Osteoblast (primary cell): ENCODE results near the gene PDLIM5. TPM values are rescaled to one million over a fixed set of nuclear protein-coding genes. Genes with fewer than 3 reads are reported as not detected.

Experiments used
- DNase-seq: peaks from one replicate; pipeline ENCODE4 v3.0.0; 2011; ENCODE audit warnings: low spot score, mixed read lengths; ENCODE audit not compliant: insufficient read length; ENCODE audit errors: missing footprints
- H2AFZ ChIP-seq: 2 replicates; pipeline ENCODE4 v1.6.0; 2011; ENCODE audit warnings: mild to moderate bottlenecking, low read length
- H3K27ac ChIP-seq: 2 replicates; pipeline ENCODE4 v1.5.1; 2011; ENCODE audit warnings: mild to moderate bottlenecking, low read depth, low read length, moderate library complexity
- H3K27me3 ChIP-seq: 2 replicates; pipeline ENCODE4 v1.6.0; 2012; ENCODE audit warnings: mild to moderate bottlenecking, control low read depth, inconsistent platforms, low read length, moderate library complexity; ENCODE audit not compliant: insufficient read depth
- H3K36me3 ChIP-seq: 2 replicates; pipeline ENCODE4 v1.5.1; 2011; ENCODE audit warnings: mild to moderate bottlenecking, low read length, control low read depth, moderate library complexity; ENCODE audit not compliant: insufficient read depth
- H3K4me1 ChIP-seq: 2 replicates; pipeline ENCODE4 v1.5.1; 2011; ENCODE audit warnings: mild to moderate bottlenecking, low read length, control low read depth, moderate library complexity; ENCODE audit not compliant: insufficient read depth
- H3K4me2 ChIP-seq: 2 replicates; pipeline ENCODE4 v1.6.0; 2011; ENCODE audit warnings: mild to moderate bottlenecking, low read length; ENCODE audit not compliant: insufficient read depth
- H3K4me3 ChIP-seq: fragments of 200-600 bp; sonication (generic); 3 replicates; pipeline ENCODE4 v1.5.1; 2012; ENCODE audit warnings: mild to moderate bottlenecking, low read length, inconsistent platforms; ENCODE audit not compliant: insufficient read depth
- H3K79me2 ChIP-seq: 2 replicates; pipeline ENCODE4 v1.6.0; 2012; ENCODE audit warnings: mild to moderate bottlenecking, low read length, control low read depth, inconsistent platforms; ENCODE audit not compliant: insufficient read depth
- H3K9me3 ChIP-seq: 2 replicates; pipeline ENCODE4 v1.5.1; 2011; ENCODE audit warnings: low read depth, low read length, control low read depth
- H4K20me1 ChIP-seq: 2 replicates; pipeline ENCODE4 v1.6.0; 2012; ENCODE audit warnings: mild to moderate bottlenecking, low read length, control low read depth; ENCODE audit not compliant: insufficient read depth
- total RNA-seq: library from RNA; depleted of rRNA; stranded (reverse); fragments of >200 nt; gene quantifications from 2 replicates; pipeline ENCODE4 v1.2.3, GENCODE V29; 2012
- TF ChIP-seq, protein P1 (sequence below): IDR thresholded peaks from 2 replicates; pipeline ENCODE4 v1.5.1; 2011; ENCODE audit warnings: mild to moderate bottlenecking, low read depth, low read length, moderate library complexity; ENCODE audit errors: extremely low read depth

The PDLIM5 gene
- total RNA-seq, 1 donor: 312 TPM

DNA sequence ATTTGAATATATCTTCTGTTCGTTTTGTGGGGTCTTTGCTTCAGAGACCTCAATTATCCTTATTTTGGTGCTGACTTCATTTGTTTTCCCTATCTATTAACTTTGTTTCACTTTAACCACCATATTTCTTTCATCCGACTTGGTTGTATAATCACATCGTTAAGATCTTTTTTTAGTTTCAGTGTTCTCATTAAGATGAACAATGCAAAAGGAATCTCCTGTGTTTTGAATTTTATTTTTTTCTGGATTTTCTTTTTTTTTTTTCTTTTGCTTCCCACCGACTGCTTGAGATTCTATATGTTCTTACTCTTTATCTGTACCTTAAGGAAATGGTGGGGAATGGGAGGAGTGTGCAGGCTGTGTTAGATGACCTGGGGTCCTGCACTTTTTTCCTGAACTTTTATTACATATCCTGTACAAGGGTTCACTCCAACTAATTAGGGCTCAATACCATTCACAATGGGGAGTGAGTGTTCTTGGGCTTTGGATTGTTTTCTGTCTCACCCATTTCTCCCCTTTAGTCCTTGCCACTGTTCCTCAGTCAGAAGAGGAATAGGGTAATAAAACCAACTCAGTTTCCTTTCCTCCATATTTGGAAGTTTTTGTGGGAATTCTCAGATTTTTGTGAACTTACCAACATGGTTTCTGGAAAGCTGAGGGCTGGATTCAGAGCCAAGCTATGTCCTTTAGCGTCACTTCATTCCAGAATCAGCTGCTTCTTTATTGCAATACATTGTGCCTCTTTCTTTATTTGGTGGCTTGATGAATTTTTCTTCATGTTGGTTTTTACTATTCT lies 262.8 kb downstream of the PDLIM5 start:
- Histone ChIP-seq H2AFZ (peak overlapping the region; percentile 65), H3K79me2 (no peaks in the 10 kb centered on the region), H3K9me3 (no peaks in the 10 kb centered on the region), H3K36me3 (no peaks in the 10 kb centered on the region), H3K27ac (peak overlapping the region; percentile 97), H3K4me3 (peak overlapping the region; percentile 38), H3K4me1 (peaks cover 15% of the 10 kb centered on the region), H3K27me3 (no peaks in the 10 kb centered on the region), H3K4me2 (peak overlapping the region; percentile 78), H4K20me1 (no peaks in the 10 kb centered on the region)
- peak; percentile 51 for DNase-seq
- TF ChIP-seq, protein P1, sequence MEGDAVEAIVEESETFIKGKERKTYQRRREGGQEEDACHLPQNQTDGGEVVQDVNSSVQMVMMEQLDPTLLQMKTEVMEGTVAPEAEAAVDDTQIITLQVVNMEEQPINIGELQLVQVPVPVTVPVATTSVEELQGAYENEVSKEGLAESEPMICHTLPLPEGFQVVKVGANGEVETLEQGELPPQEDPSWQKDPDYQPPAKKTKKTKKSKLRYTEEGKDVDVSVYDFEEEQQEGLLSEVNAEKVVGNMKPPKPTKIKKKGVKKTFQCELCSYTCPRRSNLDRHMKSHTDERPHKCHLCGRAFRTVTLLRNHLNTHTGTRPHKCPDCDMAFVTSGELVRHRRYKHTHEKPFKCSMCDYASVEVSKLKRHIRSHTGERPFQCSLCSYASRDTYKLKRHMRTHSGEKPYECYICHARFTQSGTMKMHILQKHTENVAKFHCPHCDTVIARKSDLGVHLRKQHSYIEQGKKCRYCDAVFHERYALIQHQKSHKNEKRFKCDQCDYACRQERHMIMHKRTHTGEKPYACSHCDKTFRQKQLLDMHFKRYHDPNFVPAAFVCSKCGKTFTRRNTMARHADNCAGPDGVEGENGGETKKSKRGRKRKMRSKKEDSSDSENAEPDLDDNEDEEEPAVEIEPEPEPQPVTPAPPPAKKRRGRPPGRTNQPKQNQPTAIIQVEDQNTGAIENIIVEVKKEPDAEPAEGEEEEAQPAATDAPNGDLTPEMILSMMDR: no peak

DNA sequence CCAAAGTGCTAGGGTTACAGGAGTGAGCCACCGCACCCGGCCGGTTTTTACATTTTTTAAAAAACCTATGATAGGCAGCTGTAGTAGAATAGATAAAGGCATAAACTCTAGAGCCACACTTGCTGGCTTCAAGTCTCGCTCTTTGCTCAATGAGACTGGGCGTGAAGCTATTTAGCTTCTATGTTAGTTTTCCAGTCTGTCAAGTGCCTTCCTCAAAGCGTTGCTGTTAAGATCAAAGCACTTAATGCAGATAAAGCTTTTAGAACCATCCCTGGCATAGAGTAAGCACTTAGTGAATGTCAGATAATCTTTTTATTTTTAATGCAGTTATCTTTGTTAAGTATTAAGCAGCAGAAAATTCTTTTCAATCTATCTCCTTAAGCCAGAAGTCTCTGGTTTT lies 264.0 kb downstream of the PDLIM5 start:
- Histone ChIP-seq H2AFZ (no peak overlapping the region), H4K20me1 (no peaks in the 10 kb centered on the region), H3K27me3 (no peaks in the 10 kb centered on the region), H3K4me1 (peaks cover 15% of the 10 kb centered on the region), H3K27ac (no peak overlapping the region), H3K4me3 (no peak overlapping the region), H3K4me2 (no peak overlapping the region), H3K9me3 (no peaks in the 10 kb centered on the region), H3K79me2 (no peaks in the 10 kb centered on the region), H3K36me3 (no peaks in the 10 kb centered on the region)
- no peak for DNase-seq
- TF ChIP-seq, protein P1: no peak

Other genes starting within 250 kb of the PDLIM5 start
- 38.7 and 41.3 TPM in 2 replicates for gene SMARCAD1, start 244.1 kb upstream of the PDLIM5 start, total RNA-seq
- not detected in 2 replicates for gene HPGDS, start 109.1 kb upstream of the PDLIM5 start, total RNA-seq